Measurements from ENCODE around the gene MRPL17. TPM values are rescaled to one million over a fixed set of nuclear protein-coding genes. Genes with fewer than 3 reads are reported as not detected.
A peak's percentile ranks its signal among the peaks of the same experiment; 100 is the strongest.

Gene MRPL17
- total and polyA plus RNA-seq, 2 of the 13 experiments (the other 11 are each of a cell fraction or from before 2014, with no cell fraction given) = 59.4 to 90.0 TPM

DNA sequence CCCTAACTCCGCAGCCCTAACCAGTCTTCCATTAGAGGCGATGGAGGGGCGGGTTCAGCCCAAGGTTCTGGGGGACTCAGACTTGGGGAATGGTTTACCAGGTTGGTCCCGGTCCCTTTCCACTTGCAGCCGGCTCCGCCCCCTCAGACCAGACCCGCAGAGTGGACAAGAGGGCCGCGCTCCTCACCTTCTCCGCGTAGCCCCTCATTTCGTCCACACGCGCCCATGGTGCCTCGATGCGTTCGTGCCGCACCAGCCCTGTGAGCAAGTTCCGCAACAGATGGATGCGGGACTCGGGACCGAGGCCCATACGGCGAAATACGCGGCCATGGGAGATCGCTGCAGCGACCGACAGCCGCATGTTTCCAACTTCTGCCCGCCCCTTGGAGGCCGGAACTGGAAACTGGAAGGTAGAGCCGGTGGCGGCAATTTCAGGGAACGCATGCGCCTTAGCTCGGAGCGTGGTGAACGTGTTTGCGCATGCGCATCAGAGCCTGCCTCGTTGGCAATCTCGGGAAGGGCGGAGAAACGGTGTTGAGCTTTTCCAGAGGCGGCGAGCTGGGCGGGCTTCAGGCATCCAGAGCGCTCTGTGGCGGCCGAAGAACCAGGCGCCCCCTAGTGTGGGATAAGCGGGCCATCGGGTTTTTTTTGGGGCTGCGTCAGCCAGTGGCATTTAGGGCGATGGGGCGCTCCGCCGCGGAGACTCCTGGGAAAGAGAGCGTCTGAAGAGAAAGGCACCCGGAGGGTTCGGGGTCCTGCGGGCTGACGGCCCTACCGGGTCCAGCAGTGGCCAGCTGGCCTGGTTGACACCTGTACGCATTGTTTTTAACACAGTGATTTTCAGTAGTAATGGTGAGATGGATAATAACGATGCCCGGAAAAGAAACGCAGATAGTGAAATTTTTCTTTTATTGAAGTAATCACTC lies at the start of gene MRPL17 (continued):
- TF ChIP-seq MAFK (conservative IDR thresholded peaks at IDR 0.05 in 1 of 2, IDR thresholded peaks at IDR 0.05 in 1 of 2; ENCODE audit: low read length in 2 of 2) (no peak), SCMH1 (CRISPR knock-in tag; IDR thresholded peaks at IDR 0.05; ENCODE audit: borderline replicate concordance) (no peak), ZMYM3 (CRISPR knock-in tag; IDR thresholded peaks at IDR 0.05) (no peak), KAT8 (CRISPR knock-in tag; IDR thresholded peaks at IDR 0.05) (peak; percentile 89), ZNF619 (CRISPR knock-in tag; IDR thresholded peaks at IDR 0.05) (no peak), ZMYM4 (CRISPR knock-in tag; IDR thresholded peaks at IDR 0.05) (peak; percentile 93), ZNF772 (CRISPR knock-in tag; IDR thresholded peaks at IDR 0.05) (peak; percentile 93; the same call in 1 of the 2 replicates)
- TF ChIP-seq, protein P1, sequence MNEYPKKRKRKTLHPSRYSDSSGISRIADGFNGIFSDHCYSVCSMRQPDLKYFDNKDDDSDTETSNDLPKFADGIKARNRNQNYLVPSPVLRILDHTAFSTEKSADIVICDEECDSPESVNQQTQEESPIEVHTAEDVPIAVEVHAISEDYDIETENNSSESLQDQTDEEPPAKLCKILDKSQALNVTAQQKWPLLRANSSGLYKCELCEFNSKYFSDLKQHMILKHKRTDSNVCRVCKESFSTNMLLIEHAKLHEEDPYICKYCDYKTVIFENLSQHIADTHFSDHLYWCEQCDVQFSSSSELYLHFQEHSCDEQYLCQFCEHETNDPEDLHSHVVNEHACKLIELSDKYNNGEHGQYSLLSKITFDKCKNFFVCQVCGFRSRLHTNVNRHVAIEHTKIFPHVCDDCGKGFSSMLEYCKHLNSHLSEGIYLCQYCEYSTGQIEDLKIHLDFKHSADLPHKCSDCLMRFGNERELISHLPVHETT (CRISPR knock-in tag; conservative IDR thresholded peaks at IDR 0.05) = no peak
- TF ChIP-seq, protein P2, sequence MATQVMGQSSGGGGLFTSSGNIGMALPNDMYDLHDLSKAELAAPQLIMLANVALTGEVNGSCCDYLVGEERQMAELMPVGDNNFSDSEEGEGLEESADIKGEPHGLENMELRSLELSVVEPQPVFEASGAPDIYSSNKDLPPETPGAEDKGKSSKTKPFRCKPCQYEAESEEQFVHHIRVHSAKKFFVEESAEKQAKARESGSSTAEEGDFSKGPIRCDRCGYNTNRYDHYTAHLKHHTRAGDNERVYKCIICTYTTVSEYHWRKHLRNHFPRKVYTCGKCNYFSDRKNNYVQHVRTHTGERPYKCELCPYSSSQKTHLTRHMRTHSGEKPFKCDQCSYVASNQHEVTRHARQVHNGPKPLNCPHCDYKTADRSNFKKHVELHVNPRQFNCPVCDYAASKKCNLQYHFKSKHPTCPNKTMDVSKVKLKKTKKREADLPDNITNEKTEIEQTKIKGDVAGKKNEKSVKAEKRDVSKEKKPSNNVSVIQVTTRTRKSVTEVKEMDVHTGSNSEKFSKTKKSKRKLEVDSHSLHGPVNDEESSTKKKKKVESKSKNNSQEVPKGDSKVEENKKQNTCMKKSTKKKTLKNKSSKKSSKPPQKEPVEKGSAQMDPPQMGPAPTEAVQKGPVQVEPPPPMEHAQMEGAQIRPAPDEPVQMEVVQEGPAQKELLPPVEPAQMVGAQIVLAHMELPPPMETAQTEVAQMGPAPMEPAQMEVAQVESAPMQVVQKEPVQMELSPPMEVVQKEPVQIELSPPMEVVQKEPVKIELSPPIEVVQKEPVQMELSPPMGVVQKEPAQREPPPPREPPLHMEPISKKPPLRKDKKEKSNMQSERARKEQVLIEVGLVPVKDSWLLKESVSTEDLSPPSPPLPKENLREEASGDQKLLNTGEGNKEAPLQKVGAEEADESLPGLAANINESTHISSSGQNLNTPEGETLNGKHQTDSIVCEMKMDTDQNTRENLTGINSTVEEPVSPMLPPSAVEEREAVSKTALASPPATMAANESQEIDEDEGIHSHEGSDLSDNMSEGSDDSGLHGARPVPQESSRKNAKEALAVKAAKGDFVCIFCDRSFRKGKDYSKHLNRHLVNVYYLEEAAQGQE (IDR thresholded peaks at IDR 0.05; ENCODE audit: borderline replicate concordance in 1 of 2, low read depth in 1 of 2, low read length in 2 of 2) = 0 out of 4 replicates have a peak, but pooled peaks of 1 of the 2 experiments have one; percentile 25
- TF ChIP-seq, protein P3, sequence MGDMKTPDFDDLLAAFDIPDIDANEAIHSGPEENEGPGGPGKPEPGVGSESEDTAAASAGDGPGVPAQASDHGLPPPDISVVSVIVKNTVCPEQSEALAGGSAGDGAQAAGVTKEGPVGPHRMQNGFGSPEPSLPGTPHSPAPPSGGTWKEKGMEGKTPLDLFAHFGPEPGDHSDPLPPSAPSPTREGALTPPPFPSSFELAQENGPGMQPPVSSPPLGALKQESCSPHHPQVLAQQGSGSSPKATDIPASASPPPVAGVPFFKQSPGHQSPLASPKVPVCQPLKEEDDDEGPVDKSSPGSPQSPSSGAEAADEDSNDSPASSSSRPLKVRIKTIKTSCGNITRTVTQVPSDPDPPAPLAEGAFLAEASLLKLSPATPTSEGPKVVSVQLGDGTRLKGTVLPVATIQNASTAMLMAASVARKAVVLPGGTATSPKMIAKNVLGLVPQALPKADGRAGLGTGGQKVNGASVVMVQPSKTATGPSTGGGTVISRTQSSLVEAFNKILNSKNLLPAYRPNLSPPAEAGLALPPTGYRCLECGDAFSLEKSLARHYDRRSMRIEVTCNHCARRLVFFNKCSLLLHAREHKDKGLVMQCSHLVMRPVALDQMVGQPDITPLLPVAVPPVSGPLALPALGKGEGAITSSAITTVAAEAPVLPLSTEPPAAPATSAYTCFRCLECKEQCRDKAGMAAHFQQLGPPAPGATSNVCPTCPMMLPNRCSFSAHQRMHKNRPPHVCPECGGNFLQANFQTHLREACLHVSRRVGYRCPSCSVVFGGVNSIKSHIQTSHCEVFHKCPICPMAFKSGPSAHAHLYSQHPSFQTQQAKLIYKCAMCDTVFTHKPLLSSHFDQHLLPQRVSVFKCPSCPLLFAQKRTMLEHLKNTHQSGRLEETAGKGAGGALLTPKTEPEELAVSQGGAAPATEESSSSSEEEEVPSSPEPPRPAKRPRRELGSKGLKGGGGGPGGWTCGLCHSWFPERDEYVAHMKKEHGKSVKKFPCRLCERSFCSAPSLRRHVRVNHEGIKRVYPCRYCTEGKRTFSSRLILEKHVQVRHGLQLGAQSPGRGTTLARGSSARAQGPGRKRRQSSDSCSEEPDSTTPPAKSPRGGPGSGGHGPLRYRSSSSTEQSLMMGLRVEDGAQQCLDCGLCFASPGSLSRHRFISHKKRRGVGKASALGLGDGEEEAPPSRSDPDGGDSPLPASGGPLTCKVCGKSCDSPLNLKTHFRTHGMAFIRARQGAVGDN (CRISPR knock-in tag; IDR thresholded peaks at IDR 0.05) = peak; percentile 99
- TF ChIP-seq, protein P4, sequence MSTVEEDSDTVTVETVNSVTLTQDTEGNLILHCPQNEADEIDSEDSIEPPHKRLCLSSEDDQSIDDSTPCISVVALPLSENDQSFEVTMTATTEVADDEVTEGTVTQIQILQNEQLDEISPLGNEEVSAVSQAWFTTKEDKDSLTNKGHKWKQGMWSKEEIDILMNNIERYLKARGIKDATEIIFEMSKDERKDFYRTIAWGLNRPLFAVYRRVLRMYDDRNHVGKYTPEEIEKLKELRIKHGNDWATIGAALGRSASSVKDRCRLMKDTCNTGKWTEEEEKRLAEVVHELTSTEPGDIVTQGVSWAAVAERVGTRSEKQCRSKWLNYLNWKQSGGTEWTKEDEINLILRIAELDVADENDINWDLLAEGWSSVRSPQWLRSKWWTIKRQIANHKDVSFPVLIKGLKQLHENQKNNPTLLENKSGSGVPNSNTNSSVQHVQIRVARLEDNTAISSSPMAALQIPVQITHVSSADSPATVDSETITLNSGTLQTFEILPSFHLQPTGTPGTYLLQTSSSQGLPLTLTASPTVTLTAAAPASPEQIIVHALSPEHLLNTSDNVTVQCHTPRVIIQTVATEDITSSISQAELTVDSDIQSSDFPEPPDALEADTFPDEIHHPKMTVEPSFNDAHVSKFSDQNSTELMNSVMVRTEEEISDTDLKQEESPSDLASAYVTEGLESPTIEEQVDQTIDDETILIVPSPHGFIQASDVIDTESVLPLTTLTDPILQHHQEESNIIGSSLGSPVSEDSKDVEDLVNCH (CRISPR knock-in tag; IDR thresholded peaks at IDR 0.05) = peak; percentile 59; the same call in 1 of the 2 replicates
- TF ChIP-seq, protein P5, sequence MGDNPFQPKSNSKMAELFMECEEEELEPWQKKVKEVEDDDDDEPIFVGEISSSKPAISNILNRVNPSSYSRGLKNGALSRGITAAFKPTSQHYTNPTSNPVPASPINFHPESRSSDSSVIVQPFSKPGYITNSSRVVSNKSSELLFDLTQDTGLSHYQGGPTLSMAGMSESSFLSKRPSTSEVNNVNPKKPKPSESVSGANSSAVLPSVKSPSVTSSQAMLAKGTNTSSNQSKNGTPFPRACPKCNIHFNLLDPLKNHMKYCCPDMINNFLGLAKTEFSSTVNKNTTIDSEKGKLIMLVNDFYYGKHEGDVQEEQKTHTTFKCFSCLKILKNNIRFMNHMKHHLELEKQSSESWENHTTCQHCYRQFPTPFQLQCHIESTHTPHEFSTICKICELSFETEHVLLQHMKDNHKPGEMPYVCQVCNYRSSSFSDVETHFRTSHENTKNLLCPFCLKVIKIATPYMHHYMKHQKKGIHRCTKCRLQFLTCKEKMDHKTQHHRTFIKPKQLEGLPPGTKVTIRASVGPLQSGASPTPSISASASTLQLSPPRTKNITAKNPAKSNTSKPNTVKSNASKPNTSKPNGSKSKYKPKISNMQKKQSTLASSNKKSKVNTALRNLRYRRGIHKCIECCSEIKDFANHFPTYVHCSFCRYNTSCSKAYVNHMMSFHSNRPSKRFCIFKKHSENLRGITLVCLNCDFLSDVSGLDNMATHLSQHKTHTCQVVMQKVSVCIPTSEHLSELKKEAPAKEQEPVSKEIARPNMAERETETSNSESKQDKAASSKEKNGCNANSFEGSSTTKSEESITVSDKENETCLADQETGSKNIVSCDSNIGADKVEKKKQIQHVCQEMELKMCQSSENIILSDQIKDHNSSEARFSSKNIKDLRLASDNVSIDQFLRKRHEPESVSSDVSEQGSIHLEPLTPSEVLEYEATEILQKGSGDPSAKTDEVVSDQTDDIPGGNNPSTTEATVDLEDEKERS (CRISPR knock-in tag; IDR thresholded peaks at IDR 0.05) = peak; percentile 93

Measured in HepG2 (cell line).